ENCODE results near the gene ZNF133.
"Not testable (repeated sequence)": the region's sequence is repeated elsewhere in the genome, so short reads cannot be mapped to it uniquely, and the experiment has no call there.

The ZNF133 gene

GRCh38 chr20:18323705-18324104 lies 35.4 kb downstream of the ZNF133 start:
- H3K9me3 Mint-ChIP-seq, result peaks cover 11% of the 10 kb centered on the region
- no peaks in the 10 kb centered on the region for H3K27me3 Mint-ChIP-seq (ENCODE audit: low read depth)
- H3K4me3 Mint-ChIP-seq, result no peak overlapping the region
- TF ChIP-seq, protein P1, sequence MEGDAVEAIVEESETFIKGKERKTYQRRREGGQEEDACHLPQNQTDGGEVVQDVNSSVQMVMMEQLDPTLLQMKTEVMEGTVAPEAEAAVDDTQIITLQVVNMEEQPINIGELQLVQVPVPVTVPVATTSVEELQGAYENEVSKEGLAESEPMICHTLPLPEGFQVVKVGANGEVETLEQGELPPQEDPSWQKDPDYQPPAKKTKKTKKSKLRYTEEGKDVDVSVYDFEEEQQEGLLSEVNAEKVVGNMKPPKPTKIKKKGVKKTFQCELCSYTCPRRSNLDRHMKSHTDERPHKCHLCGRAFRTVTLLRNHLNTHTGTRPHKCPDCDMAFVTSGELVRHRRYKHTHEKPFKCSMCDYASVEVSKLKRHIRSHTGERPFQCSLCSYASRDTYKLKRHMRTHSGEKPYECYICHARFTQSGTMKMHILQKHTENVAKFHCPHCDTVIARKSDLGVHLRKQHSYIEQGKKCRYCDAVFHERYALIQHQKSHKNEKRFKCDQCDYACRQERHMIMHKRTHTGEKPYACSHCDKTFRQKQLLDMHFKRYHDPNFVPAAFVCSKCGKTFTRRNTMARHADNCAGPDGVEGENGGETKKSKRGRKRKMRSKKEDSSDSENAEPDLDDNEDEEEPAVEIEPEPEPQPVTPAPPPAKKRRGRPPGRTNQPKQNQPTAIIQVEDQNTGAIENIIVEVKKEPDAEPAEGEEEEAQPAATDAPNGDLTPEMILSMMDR (IDR thresholded peaks at IDR 0.05; ENCODE audit: unreplicated experiment in 3 of 3), result no peak
- peaks cover 29% of the 10 kb centered on the region for H3K36me3 Mint-ChIP-seq (ENCODE audit: low read depth)
- peak overlapping the region; percentile 74 to 89 (median 88) for H3K27ac Mint-ChIP-seq
- H3K4me1 Mint-ChIP-seq, result peaks cover 9% of the 10 kb centered on the region

- Mint-ChIP-seq H3K27me3 (ENCODE audit: low read depth) (no peaks in the 10 kb centered on the region), H3K36me3 (ENCODE audit: low read depth) (peaks cover 28% of the 10 kb centered on the region), H3K4me1 (peaks cover 9% of the 10 kb centered on the region), H3K27ac (peak overlapping the region; percentile 26 to 88 (median 74)), H3K4me3 (no peak overlapping the region), H3K9me3 (peaks cover 17% of the 10 kb centered on the region)
- TF ChIP-seq, protein P1 (IDR thresholded peaks at IDR 0.05; ENCODE audit: unreplicated experiment in 3 of 3), result no peak
Measured at GRCh38 chr20:18324596-18325089, 36.3 kb downstream of the ZNF133 start.

DNA sequence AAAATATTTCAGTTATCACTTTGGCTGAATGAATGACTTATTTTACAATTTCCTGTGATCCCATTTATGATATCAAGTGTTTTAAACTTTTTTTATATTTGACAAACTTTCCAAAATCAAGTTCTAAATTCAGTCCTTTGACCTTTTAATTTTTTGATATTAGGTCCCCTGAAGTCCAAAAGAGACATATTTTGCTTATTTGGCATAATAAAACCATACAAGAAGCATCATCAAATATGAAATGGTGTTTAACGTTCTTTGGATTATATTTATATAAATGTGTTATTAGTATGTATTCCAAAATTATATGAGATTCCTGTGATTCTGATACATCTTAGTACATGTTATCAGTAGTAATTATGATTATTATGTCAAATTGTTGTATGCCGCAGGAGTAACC lies 38.7 kb downstream of the ZNF133 start:
- Mint-ChIP-seq H3K9me3 (peaks cover 39% of the 10 kb centered on the region), H3K4me3 (no peak overlapping the region), H3K27me3 (ENCODE audit: low read depth) (no peaks in the 10 kb centered on the region), H3K27ac (no peak overlapping the region), H3K36me3 (ENCODE audit: low read depth) (peaks cover 45% of the 10 kb centered on the region), H3K4me1 (peaks cover 9% of the 10 kb centered on the region)
- TF ChIP-seq, protein P1 (IDR thresholded peaks at IDR 0.05; ENCODE audit: unreplicated experiment in 3 of 3), result no peak

GRCh38 chr20:18331694-18332093 lies 43.4 kb downstream of the ZNF133 start:
- TF ChIP-seq, protein P1 (IDR thresholded peaks at IDR 0.05; ENCODE audit: unreplicated experiment in 3 of 3), result no peak
- Mint-ChIP-seq H3K9me3 (peaks cover 58% of the 10 kb centered on the region), H3K36me3 (ENCODE audit: low read depth) (peaks cover 50% of the 10 kb centered on the region), H3K27me3 (ENCODE audit: low read depth) (no peaks in the 10 kb centered on the region), H3K27ac (no peak overlapping the region), H3K4me1 (no peaks in the 10 kb centered on the region), H3K4me3 (no peak overlapping the region)

GRCh38 chr20:18349749-18350148 lies 61.4 kb downstream of the ZNF133 start:
- H3K4me1 Mint-ChIP-seq; H3K36me3 Mint-ChIP-seq (ENCODE audit: low read depth); H3K4me3 Mint-ChIP-seq; H3K27me3 Mint-ChIP-seq (ENCODE audit: low read depth); H3K9me3 Mint-ChIP-seq; H3K27ac Mint-ChIP-seq: not testable (repeated sequence)

GRCh38 chr20:18359854-18360253 lies 71.5 kb downstream of the ZNF133 start:
- TF ChIP-seq, protein P1 (IDR thresholded peaks at IDR 0.05; ENCODE audit: unreplicated experiment in 3 of 3), result no peak
- Mint-ChIP-seq H3K9me3 (peaks cover 11% of the 10 kb centered on the region), H3K36me3 (ENCODE audit: low read depth) (no peaks in the 10 kb centered on the region), H3K4me3 (no peak overlapping the region), H3K4me1 (no peaks in the 10 kb centered on the region), H3K27ac (no peak overlapping the region), H3K27me3 (ENCODE audit: low read depth) (peaks cover 4% of the 10 kb centered on the region)

All from nephron (organoid).